SK-N-SH treated with all-trans-retinoic acid at 6 μM for 48 hours (cell line): ENCODE data around the gene CACHD1.

ENCODE experiments used
- ATAC-seq: fragments of 200-7000 bp; cut with Tn5 transposase; 3 replicates; pipeline ENCODE4 v1.9.1; 2020; ENCODE audit warnings: mild to moderate bottlenecking, moderate library complexity
- ARNTL ChIP-seq: fragments of 450-650 bp; formaldehyde crosslinking; IDR thresholded peaks from 2 replicates; pipeline ENCODE4 v1.5.0; 2020; ENCODE audit warnings: low read depth, mild to moderate bottlenecking, moderate library complexity, borderline replicate concordance
- BACH2 ChIP-seq: fragments of 250-450 bp; sonication (Bioruptor Pico); IDR thresholded peaks from 2 replicates; pipeline ENCODE4 v1.9.0; 2021; ENCODE audit warnings: mild to moderate bottlenecking, borderline replicate concordance
- CSDC2 ChIP-seq: fragments of 250-450 bp; sonication (Bioruptor Pico); IDR thresholded peaks from 2 replicates; pipeline ENCODE4 v1.5.0; 2020; ENCODE audit warnings: mild to moderate bottlenecking, moderate library complexity
- CSRNP3 ChIP-seq: fragments of 250-450 bp; sonication (Bioruptor Pico); IDR thresholded peaks from 2 replicates; pipeline ENCODE4 v1.5.1; 2021; ENCODE audit warnings: mild to moderate bottlenecking, moderate library complexity
- GLIS3 ChIP-seq: fragments of 250-450 bp; sonication (Bioruptor Pico); IDR thresholded peaks from 2 replicates; pipeline ENCODE4 v1.5.0; 2020; ENCODE audit warnings: mild to moderate bottlenecking, moderate library complexity
- OSR1 ChIP-seq: fragments of 250-450 bp; sonication (Bioruptor Pico); IDR thresholded peaks from 2 replicates; pipeline ENCODE4 v1.8.0; 2022; ENCODE audit warnings: moderate library complexity, mild to moderate bottlenecking, inconsistent platforms
- PATZ1 ChIP-seq: fragments of 250-450 bp; sonication (Bioruptor Pico); IDR thresholded peaks from 2 replicates; pipeline ENCODE4 v1.8.0; 2020; ENCODE audit warnings: mild to moderate bottlenecking, moderate library complexity, borderline replicate concordance
- POU6F1 ChIP-seq: fragments of 250-450 bp; sonication (Bioruptor Pico); IDR thresholded peaks from 2 replicates; pipeline ENCODE4 v1.8.0; 2021; ENCODE audit warnings: low read depth, mild to moderate bottlenecking, moderate library complexity, borderline replicate concordance
- PPARA ChIP-seq: fragments of 250-450 bp; sonication (Bioruptor Pico); IDR thresholded peaks from 2 replicates; pipeline ENCODE4 v1.5.0; 2020; ENCODE audit warnings: mild to moderate bottlenecking, borderline replicate concordance
- RARB ChIP-seq: fragments of 250-450 bp; sonication (Bioruptor Pico); IDR thresholded peaks from 2 replicates; pipeline ENCODE4 v1.8.0; 2021; ENCODE audit warnings: mild to moderate bottlenecking, moderate library complexity
- SNAI2 ChIP-seq: fragments of 250-450 bp; sonication (Bioruptor Pico); IDR thresholded peaks from 2 replicates; pipeline ENCODE4 v1.5.0; 2020; ENCODE audit warnings: mild to moderate bottlenecking, moderate library complexity
- TCF4 ChIP-seq: fragments of 250-450 bp; sonication (Bioruptor Pico); IDR thresholded peaks from 2 replicates; pipeline ENCODE4 v1.8.0; 2021; ENCODE audit warnings: mild to moderate bottlenecking, moderate library complexity, borderline replicate concordance
- TOX ChIP-seq: fragments of 250-450 bp; sonication (Bioruptor Pico); IDR thresholded peaks from 2 replicates; pipeline ENCODE4 v1.8.0; 2021; ENCODE audit warnings: mild to moderate bottlenecking, moderate library complexity, borderline replicate concordance
- TSHZ2 ChIP-seq: fragments of 250-450 bp; sonication (Bioruptor Pico); IDR thresholded peaks from 2 replicates; pipeline ENCODE4 v1.5.0; 2020; ENCODE audit warnings: mild to moderate bottlenecking, moderate library complexity
- ZFP3 ChIP-seq: fragments of 250-450 bp; sonication (Bioruptor Pico); IDR thresholded peaks from 2 replicates; pipeline ENCODE4 v1.5.0; 2020; ENCODE audit warnings: mild to moderate bottlenecking, moderate library complexity
- ZFP30 ChIP-seq: fragments of 450-650 bp; formaldehyde crosslinking; IDR thresholded peaks from 2 replicates; pipeline ENCODE4 v1.5.0; 2022; ENCODE audit warnings: mild to moderate bottlenecking, moderate library complexity
- ZNF70 ChIP-seq: fragments of 450-650 bp; formaldehyde crosslinking; IDR thresholded peaks from 2 replicates; pipeline ENCODE4 v1.5.0; 2020; ENCODE audit warnings: mild to moderate bottlenecking, moderate library complexity
- ZNF8 ChIP-seq: fragments of 450-650 bp; formaldehyde crosslinking; IDR thresholded peaks from 2 replicates; pipeline ENCODE4 v1.5.0; 2020; ENCODE audit warnings: mild to moderate bottlenecking, moderate library complexity

Gene CACHD1

GRCh38 chr1:64598100-64598571 lies 128.2 kb downstream of the CACHD1 start (continued):
- no peak for TF ChIP-seq PATZ1 (CRISPR knock-in tag)
- no peak for TF ChIP-seq BACH2 (CRISPR knock-in tag)
- TF ChIP-seq, all 23 proteins: peak for 0

GRCh38 chr1:64599242-64599641 lies 129.3 kb downstream of the CACHD1 start:
- no peak for ATAC-seq
- TF ChIP-seq ARNTL (CRISPR knock-in tag) (no peak), POU6F1 (CRISPR knock-in tag) (no peak), TOX (CRISPR knock-in tag) (no peak), BACH2 (CRISPR knock-in tag) (no peak), TCF4 (no peak), TSHZ2 (CRISPR knock-in tag) (no peak), CSRNP3 (CRISPR knock-in tag) (no peak), ZFP30 (no peak), SNAI2 (CRISPR knock-in tag) (no peak), GLIS3 (no peak), CSDC2 (CRISPR knock-in tag) (no peak), PATZ1 (CRISPR knock-in tag) (no peak), ZNF70 (no peak), PPARA (CRISPR knock-in tag) (no peak), ZFP3 (CRISPR knock-in tag) (no peak), RARB (CRISPR knock-in tag) (no peak)

GRCh38 chr1:64601207-64601606 lies 131.3 kb downstream of the CACHD1 start:
- ATAC-seq, result no peak; the same call in 2 of the 3 replicates

GRCh38 chr1:64608005-64608650 lies 138.2 kb downstream of the CACHD1 start:
- TF ChIP-seq TCF4, result 0 out of 2 replicates have a peak, but pooled peaks have one; percentile 39
- TF ChIP-seq ZNF8 (CRISPR knock-in tag), result no peak
- TF ChIP-seq TSHZ2 (CRISPR knock-in tag), result 0 out of 2 replicates have a peak, but pooled peaks have one; percentile 30
- TF ChIP-seq, all 23 proteins: peak for 2
- no peak; the same call in 2 of the 3 replicates for ATAC-seq

More at GRCh38 chr1:64601207-64601606, 131.3 kb downstream of the CACHD1 start:
- TF ChIP-seq OSR1 (no peak), ZNF70 (no peak)
